Middle frontal gyrus (tissue), 1 donor: ENCODE measurements around the gene COX7A1.
"Not testable (repeated sequence)": the region's sequence is repeated elsewhere in the genome, so short reads cannot be mapped to it uniquely, and the experiment has no call there.

ENCODE experiments used
- DNase-seq: peaks from one replicate; pipeline ENCODE4 v3.0.0-alpha.2; 2015; ENCODE audit warnings: low spot score; ENCODE audit errors: extremely low spot score

Gene COX7A1

GRCh38 chr19:36142046-36142445 lies 10.2 kb downstream of the COX7A1 start:
- DNase-seq: no peak

GRCh38 chr19:36141039-36141927 lies 11.0 kb downstream of the COX7A1 start:
- DNase-seq: peak; percentile 42

GRCh38 chr19:36140304-36141038 lies 11.8 kb downstream of the COX7A1 start:
- DNase-seq: no peak

- DNase-seq: peak; percentile 96
These were observed 12.6 kb downstream of the COX7A1 start, which contains the start of gene CAPNS1 for GRCh38 chr19:36139473-36140303. Gene CAPNS1, plus strand, starts transcription at chr19:36140066. Its CDS starts 946 bp downstream, at chr19:36141012.

GRCh38 chr19:36139120-36139472 lies 13.2 kb downstream of the COX7A1 start:
- no peak for DNase-seq

GRCh38 chr19:36136964-36137686 lies 15.1 kb downstream of the COX7A1 start:
- no peak for DNase-seq

GRCh38 chr19:36134867-36135266 lies 17.4 kb downstream of the COX7A1 start:
- not testable (repeated sequence) for DNase-seq

- DNase-seq: not testable (repeated sequence)
These were observed 21.0 kb downstream of the COX7A1 start for GRCh38 chr19:36131221-36131620.

GRCh38 chr19:36128392-36128736 lies 23.9 kb downstream of the COX7A1 start:
- DNase-seq: no peak

- no peak for DNase-seq
These were observed 26.7 kb downstream of the COX7A1 start for GRCh38 chr19:36125557-36125956.

GRCh38 chr19:36121486-36122124 lies 30.6 kb downstream of the COX7A1 start:
- DNase-seq: no peak

GRCh38 chr19:36120984-36121358 lies 31.3 kb downstream of the COX7A1 start:
- no peak for DNase-seq

- no peak for DNase-seq
These were observed 31.9 kb downstream of the COX7A1 start for GRCh38 chr19:36120092-36120983.

- no peak for DNase-seq
These were observed 36.0 kb downstream of the COX7A1 start for GRCh38 chr19:36116344-36116637.

GRCh38 chr19:36115453-36116343 lies 36.5 kb downstream of the COX7A1 start, which contains the start of gene TBCB:
Gene TBCB, plus strand, starts transcription at chr19:36115468. Its CDS starts 93 bp downstream, at chr19:36115561.
- DNase-seq: no peak

- peak; percentile 99 for DNase-seq
These were observed 37.4 kb downstream of the COX7A1 start, which contains the start of gene POLR2I for GRCh38 chr19:36114721-36115452. Gene POLR2I, minus strand, starts transcription at chr19:36114875. Its CDS starts 19 bp downstream, at chr19:36114856.

- no peak for DNase-seq
These were observed 38.1 kb downstream of the COX7A1 start for GRCh38 chr19:36113894-36114720.
